Loucy (cell line): Measurements from ENCODE around the gene NIPAL4.

Experiments
- H2AFZ ChIP-seq: fragments of 200-600 bp; sonication (generic); 2 replicates; pipeline ENCODE4 v1.6.0; 2016; ENCODE audit warnings: antibody characterized with exemption, mild to moderate bottlenecking, low read length, moderate library complexity
- H3F3A ChIP-seq: fragments of 200-600 bp; 2 replicates; pipeline ENCODE4 v1.6.0; 2016; ENCODE audit warnings: antibody characterized with exemption, low read depth, mild to moderate bottlenecking
- H3K27me3 ChIP-seq: fragments of 200-600 bp; sonication (generic); 2 replicates; pipeline ENCODE4 v1.6.1; 2014; ENCODE audit warnings: low read length, mild to moderate bottlenecking; ENCODE audit not compliant: insufficient read depth, poor library complexity, severe bottlenecking
- H3K36me3 ChIP-seq: fragments of 200-600 bp; sonication (generic); 2 replicates; pipeline ENCODE4 v1.6.1; 2016; ENCODE audit warnings: low read length; ENCODE audit not compliant: insufficient read depth
- H3K4me1 ChIP-seq: fragments of 200-600 bp; sonication (generic); 2 replicates; pipeline ENCODE4 v1.5.1; 2014; ENCODE audit warnings: low read length, mild to moderate bottlenecking; ENCODE audit not compliant: insufficient read depth, poor library complexity, severe bottlenecking
- H3K4me2 ChIP-seq: fragments of 200-600 bp; sonication (generic); 2 replicates; pipeline ENCODE4 v1.6.0; 2014; ENCODE audit warnings: antibody characterized with exemption, low read length, low read depth, mild to moderate bottlenecking; ENCODE audit not compliant: poor library complexity, severe bottlenecking
- H3K4me3 ChIP-seq: fragments of 200-600 bp; sonication (generic); 2 replicates; pipeline ENCODE4 v1.5.1; 2014; ENCODE audit warnings: low read length, mild to moderate bottlenecking, mixed read lengths; ENCODE audit not compliant: poor library complexity, severe bottlenecking
- H3K79me2 ChIP-seq: fragments of 200-600 bp; sonication (generic); 2 replicates; pipeline ENCODE4 v1.6.1; 2014; ENCODE audit warnings: low read length; ENCODE audit not compliant: insufficient read depth
- H3K9ac ChIP-seq: fragments of 200-600 bp; sonication (generic); 2 replicates; pipeline ENCODE4 v1.6.0; 2014; ENCODE audit warnings: mild to moderate bottlenecking, low read depth, low read length, moderate library complexity; ENCODE audit not compliant: poor library complexity, severe bottlenecking
- H3K9me2 ChIP-seq: fragments of 200-600 bp; sonication (generic); replicated peaks from 2 replicates; pipeline ENCODE4 v1.6.1; 2016; ENCODE audit warnings: low read depth, low read length, mixed read lengths
- H3K9me3 ChIP-seq: fragments of 200-600 bp; sonication (generic); 2 replicates; pipeline ENCODE4 v1.6.1; 2014; ENCODE audit warnings: mild to moderate bottlenecking, antibody characterized with exemption, low read length, low read depth; ENCODE audit not compliant: insufficient read depth
- H4K20me1 ChIP-seq: fragments of 200-600 bp; sonication (generic); 2 replicates; pipeline ENCODE4 v1.6.0; 2014; ENCODE audit warnings: antibody characterized with exemption, low read length, mild to moderate bottlenecking; ENCODE audit not compliant: insufficient read depth, poor library complexity, severe bottlenecking
- CTCF ChIP-seq: fragments of 200-600 bp; sonication (generic); conservative IDR thresholded peaks from 2 replicates; pipeline ENCODE4 v1.5.1; 2014; ENCODE audit warnings: mild to moderate bottlenecking, antibody characterized with exemption, low read length
- EZH2phosphoT487 ChIP-seq: fragments of 200-600 bp; IDR thresholded peaks from 2 replicates; pipeline ENCODE4 v1.6.1; 2018; ENCODE audit warnings: antibody characterized with exemption, mild to moderate bottlenecking, moderate library complexity, borderline replicate concordance

Gene NIPAL4

DNA sequence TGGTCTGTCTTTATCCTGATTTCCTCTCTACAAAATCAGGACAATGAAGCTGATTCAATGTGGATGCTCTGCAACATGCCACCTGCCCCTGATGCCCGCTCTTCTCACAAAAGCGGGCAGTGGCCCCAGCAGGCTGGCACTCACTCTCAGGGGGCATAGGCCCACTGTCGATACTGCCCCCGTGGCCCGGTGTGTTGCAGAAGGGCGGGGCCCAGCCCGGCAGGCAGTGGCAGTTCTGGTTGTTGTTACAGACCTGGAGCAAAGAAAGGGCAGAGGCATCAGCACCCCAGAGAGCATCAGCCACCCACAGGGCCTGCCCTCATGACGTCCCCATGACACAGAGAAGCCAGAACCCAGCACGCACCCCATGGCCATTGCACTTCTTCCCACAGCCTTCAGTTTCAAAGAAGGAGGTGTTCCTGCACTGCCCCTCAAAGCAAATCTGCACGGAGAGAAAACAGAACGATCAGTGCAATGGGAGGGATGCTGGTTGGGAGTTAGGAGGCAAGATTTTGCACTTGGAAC lies 31.5 kb downstream of the NIPAL4 start:
- Histone ChIP-seq H4K20me1 (no peaks in the 10 kb centered on the region), H3K9ac (no peak overlapping the region), H3K36me3 (no peaks in the 10 kb centered on the region), H3K4me3 (no peak overlapping the region), H3K27me3 (no peaks in the 10 kb centered on the region), H2AFZ (no peak overlapping the region), H3K4me1 (no peaks in the 10 kb centered on the region), H3K79me2 (no peaks in the 10 kb centered on the region), H3F3A (no peaks in the 10 kb centered on the region), H3K4me2 (no peak overlapping the region), H3K9me2 (no peaks in the 10 kb centered on the region), H3K9me3 (no peaks in the 10 kb centered on the region)
- TF ChIP-seq CTCF (no peak), EZH2phosphoT487 (no peak)

GRCh38 chr5:157492886-157493285 lies 32.9 kb downstream of the NIPAL4 start:
- TF ChIP-seq EZH2phosphoT487, result no peak
- TF ChIP-seq CTCF, result no peak
- Histone ChIP-seq H3K9me3 (no peaks in the 10 kb centered on the region), H2AFZ (no peak overlapping the region), H4K20me1 (no peaks in the 10 kb centered on the region), H3K4me3 (no peak overlapping the region), H3K9me2 (no peaks in the 10 kb centered on the region), H3K4me1 (no peaks in the 10 kb centered on the region), H3K9ac (no peak overlapping the region), H3K4me2 (no peak overlapping the region), H3K36me3 (no peaks in the 10 kb centered on the region), H3K27me3 (no peaks in the 10 kb centered on the region), H3F3A (no peaks in the 10 kb centered on the region), H3K79me2 (no peaks in the 10 kb centered on the region)

DNA sequence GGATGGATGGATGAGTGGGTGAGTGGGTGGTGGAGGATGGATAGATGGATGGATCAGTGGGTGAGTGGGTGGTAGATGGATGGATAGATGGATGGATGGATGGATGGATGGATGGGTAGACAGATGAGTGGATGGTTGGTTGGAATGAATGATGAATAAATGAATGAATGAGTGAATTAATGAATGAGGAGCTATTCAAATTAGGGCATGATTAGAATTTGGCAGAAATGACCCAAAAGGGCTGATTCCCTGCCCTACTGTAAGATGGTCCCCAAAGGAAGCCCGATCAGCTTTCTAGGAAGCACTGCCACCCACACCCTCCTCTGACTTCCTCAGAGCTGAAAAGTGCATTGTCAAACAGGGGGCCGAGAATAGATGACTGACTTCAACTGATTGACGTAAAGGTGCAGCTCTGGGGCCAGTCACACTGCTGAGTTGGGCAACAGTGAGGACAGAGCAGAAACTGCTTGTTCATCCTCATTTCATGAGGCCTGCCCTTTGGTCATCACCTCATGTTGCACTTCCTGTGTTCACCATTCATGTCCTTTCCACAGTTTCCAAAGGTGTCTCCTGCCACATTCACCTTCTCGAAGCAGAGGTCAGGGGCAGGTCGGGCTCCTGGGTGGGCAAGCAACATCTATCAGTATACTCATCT lies 34.3 kb downstream of the NIPAL4 start:
- no peaks in the 10 kb centered on the region for H3K9me3 ChIP-seq
- TF ChIP-seq CTCF (no peak), EZH2phosphoT487 (no peak)
- no peaks in the 10 kb centered on the region for H3K36me3 ChIP-seq
- H3K4me2 ChIP-seq, result no peak overlapping the region
- H3K4me1 ChIP-seq, result no peaks in the 10 kb centered on the region
- H3K79me2 ChIP-seq, result no peaks in the 10 kb centered on the region
- no peak overlapping the region for H2AFZ ChIP-seq
- no peak overlapping the region for H3K9ac ChIP-seq
- no peak overlapping the region for H3K4me3 ChIP-seq
- H3F3A ChIP-seq, result no peaks in the 10 kb centered on the region
- H3K9me2 ChIP-seq, result no peaks in the 10 kb centered on the region
- no peaks in the 10 kb centered on the region for H4K20me1 ChIP-seq
- H3K27me3 ChIP-seq, result no peaks in the 10 kb centered on the region
